NCI-H774 (cell line): ENCODE measurements around the gene UBTD2.
A peak's percentile ranks its signal among the peaks of the same experiment; 100 is the strongest.
"Not testable (repeated sequence)": the region's sequence is repeated elsewhere in the genome, so short reads cannot be mapped to it uniquely, and the experiment has no call there.

Experiments
- DNase-seq: peaks from one replicate; lab custom pipeline; 2025; lab: John Stamatoyannopoulos, UW

The UBTD2 gene, protein sequence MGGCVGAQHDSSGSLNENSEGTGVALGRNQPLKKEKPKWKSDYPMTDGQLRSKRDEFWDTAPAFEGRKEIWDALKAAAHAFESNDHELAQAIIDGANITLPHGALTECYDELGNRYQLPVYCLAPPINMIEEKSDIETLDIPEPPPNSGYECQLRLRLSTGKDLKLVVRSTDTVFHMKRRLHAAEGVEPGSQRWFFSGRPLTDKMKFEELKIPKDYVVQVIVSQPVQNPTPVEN

DNA sequence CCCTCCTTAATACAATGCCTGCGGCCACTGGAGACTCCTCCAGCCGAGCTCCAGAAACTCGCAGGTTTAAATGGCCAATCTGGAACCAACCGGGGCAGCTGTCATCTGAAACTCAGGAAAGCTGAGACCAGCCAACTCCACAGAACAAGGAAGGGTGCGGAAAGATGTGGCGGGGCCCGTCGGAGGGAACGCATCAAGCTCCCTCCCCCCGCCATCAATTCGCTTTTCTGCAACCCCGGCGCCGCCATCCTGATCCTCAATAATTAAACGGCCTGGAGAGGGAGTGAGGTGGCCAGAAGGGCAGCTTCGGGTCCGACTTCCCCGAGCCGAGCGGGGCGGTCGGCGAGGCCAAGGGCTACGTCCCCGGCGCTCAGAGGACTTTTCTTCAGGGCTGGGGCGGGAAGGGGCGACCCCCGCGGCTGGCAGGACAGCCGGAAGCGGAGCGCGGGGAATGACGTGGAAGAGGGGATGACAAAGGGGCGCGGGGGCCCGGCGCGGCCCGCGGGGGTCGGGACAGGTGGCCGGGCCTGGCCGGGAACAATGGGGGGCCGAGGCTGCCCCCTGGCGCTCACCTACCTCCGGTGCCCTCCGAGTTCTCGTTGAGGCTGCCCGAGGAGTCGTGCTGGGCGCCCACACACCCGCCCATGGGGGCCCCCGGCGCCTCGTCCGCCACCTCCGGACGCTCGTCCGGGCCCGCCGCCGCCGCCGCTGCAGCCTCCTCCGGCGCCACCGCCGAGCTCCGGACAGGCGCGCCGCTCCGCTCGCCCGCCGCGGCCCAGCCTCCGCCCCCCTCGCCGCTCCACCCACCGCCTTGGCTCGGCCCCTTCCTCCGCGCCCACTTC, at the start of gene UBTD2:
TSS of gene UBTD2 (minus strand) at position 745 of the 842 bp plus-strand sequence. CDS start at position 646, 99 bp downstream.
- DNase-seq: no peak

DNA sequence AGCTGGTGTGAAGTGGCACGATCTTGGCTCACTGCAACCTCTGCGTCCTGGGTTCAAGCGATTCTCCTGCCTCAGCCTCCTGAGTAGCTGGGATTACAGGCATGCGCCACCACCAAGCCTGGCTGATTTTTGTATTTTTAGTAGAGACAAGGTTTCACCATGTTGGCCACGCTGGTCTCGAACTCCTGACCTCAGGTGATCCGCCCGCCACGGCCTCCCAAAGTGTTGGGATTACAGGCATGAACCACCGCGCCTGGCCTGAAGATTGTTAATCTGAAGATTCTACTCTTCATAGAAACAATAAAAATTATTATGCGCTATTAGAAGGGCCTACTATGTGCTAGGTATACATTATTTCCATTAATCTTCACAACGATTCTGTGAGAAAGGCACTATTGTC, 43.3 kb upstream of the UBTD2 start:
- not testable (repeated sequence) for DNase-seq

GRCh38 chr5:172325452-172325851, 41.9 kb upstream of the UBTD2 start:
- no peak for DNase-seq

- DNase-seq: peak; percentile 43
Measured at GRCh38 chr5:172322028-172322965, 38.7 kb upstream of the UBTD2 start.

DNA sequence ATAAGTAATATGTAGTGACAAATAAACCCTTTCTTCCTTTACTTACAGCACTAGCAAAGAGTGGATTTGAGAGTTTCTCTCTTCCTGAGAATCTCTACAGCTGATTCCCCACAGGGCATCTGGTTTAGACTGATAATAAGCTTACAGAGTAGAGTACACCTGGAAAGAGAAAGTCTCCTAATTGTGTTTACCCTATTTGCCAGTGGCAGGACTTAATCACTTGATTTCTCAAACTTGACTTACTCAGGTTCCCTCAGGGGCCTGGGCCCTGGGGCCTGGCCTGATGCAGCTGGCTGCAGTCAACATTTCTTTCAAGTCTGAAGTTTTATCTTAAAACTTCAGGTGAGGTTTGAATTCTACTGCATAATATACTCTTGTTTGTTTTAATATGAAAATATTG, 38.0 kb upstream of the UBTD2 start:
- DNase-seq: peak; percentile 3

- DNase-seq: no peak
Measured at GRCh38 chr5:172319708-172320441, 36.3 kb upstream of the UBTD2 start.

DNA sequence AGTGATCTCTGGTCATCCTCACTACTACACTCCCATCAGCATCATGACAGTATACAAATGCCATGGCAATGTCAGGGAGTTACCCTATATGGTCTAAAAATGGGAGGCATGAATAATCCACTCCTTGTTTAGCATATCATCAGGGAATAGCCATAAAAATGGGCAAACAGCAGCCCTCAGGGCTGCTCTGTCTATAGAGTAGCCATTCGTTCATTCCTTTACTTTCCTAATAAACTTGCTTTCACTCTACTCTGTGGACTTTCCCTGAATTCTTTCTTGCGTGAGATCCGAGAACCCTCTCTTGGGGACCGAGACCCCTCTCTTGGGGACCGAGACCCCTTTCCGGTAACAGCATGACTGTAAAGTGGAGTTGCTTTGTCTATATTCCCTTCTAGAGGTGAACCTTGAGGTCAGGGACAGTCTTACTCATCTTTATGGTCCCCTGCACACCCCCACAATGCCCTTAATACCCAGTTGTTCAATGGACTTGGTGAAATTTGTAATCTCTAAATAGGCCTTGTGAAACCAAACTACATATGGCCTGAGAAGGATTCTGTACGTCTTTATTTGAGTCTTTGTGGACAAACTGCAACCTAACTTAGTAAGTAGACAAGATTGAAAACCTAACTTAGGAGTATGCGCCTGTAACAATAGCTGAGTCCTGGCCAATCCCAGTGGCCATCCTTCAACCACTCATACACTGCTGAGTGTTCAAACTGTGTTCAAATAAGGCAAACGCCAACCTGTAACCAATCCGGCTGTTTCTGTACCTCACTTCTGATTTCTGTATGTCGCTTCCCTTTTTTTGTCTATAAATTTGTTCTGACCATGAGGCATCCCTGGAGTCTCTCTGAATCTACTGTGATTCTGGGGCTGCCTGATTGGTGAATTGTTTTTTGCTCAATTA, 32.3 kb upstream of the UBTD2 start:
- DNase-seq: no peak

DNA sequence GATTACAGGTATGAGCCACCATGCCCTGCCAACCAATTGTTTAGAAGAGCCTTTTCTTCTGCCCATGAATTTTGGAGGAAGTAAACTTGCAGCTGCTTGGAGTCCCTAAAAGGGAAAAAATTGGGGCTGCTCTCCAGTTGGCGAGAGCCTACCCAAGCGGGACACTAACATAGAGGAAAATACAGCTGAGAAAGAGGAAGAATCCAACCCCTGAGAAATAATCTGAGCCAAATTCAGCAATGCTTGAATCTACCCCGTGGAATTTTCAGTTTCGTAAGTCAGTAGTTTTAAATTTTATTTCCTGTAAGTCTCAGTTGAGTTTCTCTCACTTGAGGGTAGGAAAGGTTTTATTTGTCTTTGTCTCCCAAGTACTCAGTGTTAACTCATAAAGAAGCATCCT, 30.4 kb upstream of the UBTD2 start:
- DNase-seq: no peak

DNA sequence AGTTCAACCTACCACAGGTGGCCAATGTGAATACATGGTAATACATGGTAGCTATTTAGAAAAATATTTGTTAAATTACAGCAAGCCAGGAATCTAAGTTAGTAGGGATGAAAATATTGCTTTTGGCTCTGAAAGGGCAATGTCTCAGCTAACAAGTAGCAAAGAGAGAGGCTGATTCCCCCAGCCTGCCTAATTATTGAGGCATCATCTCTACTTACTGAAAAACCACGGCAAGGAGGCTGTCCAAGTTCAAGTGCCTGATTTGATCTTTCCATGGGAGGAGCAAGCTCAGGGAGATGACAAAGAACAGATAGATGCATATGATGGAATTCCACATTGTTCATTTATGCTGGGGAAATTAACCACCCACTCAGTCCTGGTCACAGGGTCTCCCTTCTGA, 28.7 kb upstream of the UBTD2 start:
- no peak for DNase-seq

DNA sequence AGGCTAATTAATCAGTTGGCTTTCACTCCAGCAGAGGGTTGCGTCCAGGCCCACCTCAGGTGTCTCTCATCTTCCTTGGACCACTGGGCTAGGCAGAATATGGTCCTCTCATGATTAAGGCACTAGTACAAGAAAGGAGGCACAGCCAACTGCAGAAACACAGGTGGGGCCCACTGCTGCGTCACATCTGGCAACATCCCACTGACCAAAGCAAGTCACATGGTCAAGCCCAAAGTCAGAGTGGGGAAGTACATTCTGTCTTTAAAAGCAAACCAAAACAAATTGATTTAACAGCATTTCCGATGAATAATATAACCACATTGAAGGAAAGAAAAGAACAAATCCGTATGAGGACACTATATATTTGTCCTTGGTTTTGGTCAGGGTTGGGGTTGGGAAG, 28.0 kb upstream of the UBTD2 start:
- DNase-seq: no peak

DNA sequence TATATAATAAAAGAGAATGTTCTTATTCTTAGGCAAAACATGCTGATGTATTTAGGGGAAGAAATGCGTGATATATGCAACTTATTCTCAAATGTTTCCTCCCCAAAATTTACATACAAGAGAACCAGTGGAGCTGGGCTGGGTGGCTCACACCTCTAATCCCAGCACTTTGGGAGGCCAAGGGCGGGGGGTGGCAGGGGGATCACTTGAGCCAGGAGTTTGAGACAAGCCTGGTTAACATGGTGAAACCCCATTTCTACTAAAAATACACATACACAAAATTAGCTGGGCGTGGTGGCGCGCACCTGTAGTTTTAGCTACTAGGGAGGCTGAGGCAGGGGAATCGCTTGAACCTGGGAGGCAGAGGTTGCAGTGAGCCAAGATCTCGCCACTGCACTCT, 27.5 kb upstream of the UBTD2 start:
- no peak for DNase-seq

DNA sequence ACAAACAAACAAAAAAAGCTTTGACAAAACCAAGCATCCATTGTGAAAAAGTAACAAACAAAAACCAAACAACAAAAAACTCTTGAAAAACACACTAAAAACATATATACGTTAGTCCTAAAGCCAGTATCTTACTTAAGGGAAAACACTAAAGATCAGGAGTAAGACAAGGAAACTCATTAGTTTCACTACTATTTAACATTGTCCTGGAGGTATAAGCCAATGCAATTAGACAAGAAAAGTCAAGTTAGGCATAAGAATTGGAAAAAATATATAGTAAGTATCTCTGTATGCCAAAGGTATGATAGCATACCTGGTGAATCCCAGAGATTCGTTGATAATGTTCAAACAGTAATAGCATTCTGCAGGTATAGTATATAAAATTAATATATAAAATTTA, 21.8 kb upstream of the UBTD2 start:
- no peak for DNase-seq

GRCh38 chr5:172303572-172304335, 20.2 kb upstream of the UBTD2 start:
- DNase-seq: peak; percentile 75

DNA sequence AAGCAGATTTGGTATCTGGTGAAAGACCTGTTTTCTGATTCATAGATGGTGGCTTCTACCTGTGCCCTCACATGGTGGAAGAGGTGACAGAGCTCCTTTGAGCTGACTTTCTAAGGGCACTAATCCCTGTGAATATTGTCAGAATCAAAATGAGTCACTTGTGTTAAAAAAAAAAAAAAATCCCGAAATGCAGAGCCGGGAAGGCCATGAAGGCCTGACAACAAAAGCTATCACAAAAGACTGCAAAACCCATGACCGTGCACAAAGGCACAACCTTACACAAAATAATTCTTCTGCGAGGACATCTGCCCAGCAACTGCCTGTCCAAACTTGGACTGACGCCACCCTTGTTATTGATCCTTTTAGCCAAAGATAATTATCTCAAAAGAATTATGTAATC, 19.6 kb upstream of the UBTD2 start:
- peak; percentile 75 for DNase-seq

GRCh38 chr5:172302047-172302710, 18.6 kb upstream of the UBTD2 start:
- no peak for DNase-seq

GRCh38 chr5:172299916-172300439, 16.4 kb upstream of the UBTD2 start:
- no peak for DNase-seq

DNA sequence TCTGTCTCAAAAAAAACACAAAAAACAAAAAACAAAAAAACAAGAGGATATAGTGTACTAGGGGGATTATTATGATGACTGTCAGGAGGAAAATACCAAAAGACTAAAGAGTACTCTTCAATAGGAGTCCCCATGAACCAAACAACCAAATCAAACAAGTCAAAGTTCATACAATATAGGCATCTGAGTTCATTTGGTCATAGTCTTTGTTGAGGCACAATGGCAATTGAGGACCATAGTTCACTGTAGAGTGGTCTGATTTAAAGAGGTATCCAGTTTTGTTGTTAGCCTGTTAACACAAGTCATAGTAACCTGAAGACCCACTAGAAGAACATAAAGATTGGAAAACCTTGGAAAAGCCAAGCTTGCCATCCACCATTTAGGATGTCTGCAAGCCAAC, 11.3 kb upstream of the UBTD2 start:
- DNase-seq: no peak

GRCh38 chr5:172293745-172294342, 10.3 kb upstream of the UBTD2 start:
- DNase-seq: no peak
